ENCODE results near the gene FCN3. TPM values are rescaled to one million over a fixed set of nuclear protein-coding genes. Genes with fewer than 3 reads are reported as not detected.
A peak's percentile ranks its signal among the peaks of the same experiment; 100 is the strongest.

The FCN3 gene
- total and polyA plus RNA-seq, 10 of the 15 experiments (the other 5 are each of a cell fraction or from before 2014, with no cell fraction given), result 0.28 TPM; not detected in 9

GRCh38 chr1:27365372-27366112, 9.1 kb downstream of the FCN3 start (continued):
- TF ChIP-seq PBX3 (IDR thresholded peaks at IDR 0.05; ENCODE audit: insufficient replicate concordance, low read depth, low read length) (no peak), ZBTB4 (CRISPR knock-in tag; IDR thresholded peaks at IDR 0.05) (no peak), KLF5 (IDR thresholded peaks at IDR 0.05; ENCODE audit: partially characterized antibody) (no peak), GABPA (IDR thresholded peaks at IDR 0.05; ENCODE audit: low read depth) (no peak), ZZZ3 (IDR thresholded peaks at IDR 0.05; ENCODE audit: control insufficient read depth, insufficient read length, low read depth) (no peak), ESRRA (IDR thresholded peaks at IDR 0.05; ENCODE audit: low read length) (no peak), MXI1 (IDR thresholded peaks at IDR 0.05; ENCODE audit: low read depth, low read length) (no peak), HCFC1 (IDR thresholded peaks at IDR 0.05; ENCODE audit: low read length) (no peak), MLLT1 (IDR thresholded peaks at IDR 0.05) (peak; percentile 61; the same call in 1 of the 2 replicates), CREM (IDR thresholded peaks at IDR 0.05; ENCODE audit: low read depth) (no peak), KDM1A (IDR thresholded peaks at IDR 0.05; ENCODE audit: borderline replicate concordance) (no peak), MTA2 (IDR thresholded peaks at IDR 0.05; ENCODE audit: low read depth) (peak; percentile 27; the same call in 1 of the 2 replicates), LARP7 (IDR thresholded peaks at IDR 0.05) (peak; percentile 61; the same call in 1 of the 2 replicates), RCOR1 (conservative IDR thresholded peaks at IDR 0.05; ENCODE audit: low read depth, low read length) (no peak), CBX5 (IDR thresholded peaks at IDR 0.05; ENCODE audit: low read depth) (no peak), SREBF2 (IDR thresholded peaks at IDR 0.05; ENCODE audit: low read length) (no peak), WRNIP1 (IDR thresholded peaks at IDR 0.05; ENCODE audit: borderline replicate concordance, low read depth, low read length) (no peak), SRF (IDR thresholded peaks at IDR 0.05; ENCODE audit: low read depth in 2 of 2, low read length in 2 of 2) (no peak), TCF7 (IDR thresholded peaks at IDR 0.05; ENCODE audit: borderline replicate concordance) (no peak), TCF3 (IDR thresholded peaks at IDR 0.05; ENCODE audit: borderline replicate concordance, insufficient read depth, low read depth, low read length) (no peak), BACH1 (IDR thresholded peaks at IDR 0.05; ENCODE audit: borderline replicate concordance) (no peak), ZBTB11 (CRISPR knock-in tag; IDR thresholded peaks at IDR 0.05) (no peak)

All from GM12878 (cell line).